ENCODE data around the gene SHMT2.

The SHMT2 gene

DNA sequence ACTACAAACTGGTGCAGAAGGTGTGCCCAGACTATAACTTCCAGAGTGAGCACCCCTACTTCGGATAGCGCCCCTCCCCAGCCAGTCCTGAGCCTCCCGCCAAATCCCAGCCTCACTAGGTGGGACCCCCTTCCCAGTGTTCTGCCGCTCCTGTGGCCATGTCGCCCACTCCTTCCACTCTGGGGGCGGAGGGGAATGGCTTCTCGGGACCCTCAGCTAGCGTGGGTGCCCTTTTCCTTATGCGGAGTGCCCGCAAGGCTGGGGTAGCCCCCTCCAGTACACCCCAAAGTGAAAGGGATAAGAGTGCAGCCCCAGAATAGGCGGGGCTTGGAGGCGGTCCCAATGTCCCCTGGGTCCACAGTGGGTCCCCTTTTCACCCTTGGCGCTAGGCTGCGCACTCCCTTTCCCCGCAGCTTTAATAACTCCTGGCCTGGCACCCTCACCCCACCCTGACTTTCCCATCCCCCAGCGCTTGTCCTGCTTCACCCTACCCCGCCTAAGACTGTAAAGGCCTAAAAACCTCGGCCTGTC is 3.8 kb upstream of the SHMT2 start:
- DNase-seq: no peak

DNA sequence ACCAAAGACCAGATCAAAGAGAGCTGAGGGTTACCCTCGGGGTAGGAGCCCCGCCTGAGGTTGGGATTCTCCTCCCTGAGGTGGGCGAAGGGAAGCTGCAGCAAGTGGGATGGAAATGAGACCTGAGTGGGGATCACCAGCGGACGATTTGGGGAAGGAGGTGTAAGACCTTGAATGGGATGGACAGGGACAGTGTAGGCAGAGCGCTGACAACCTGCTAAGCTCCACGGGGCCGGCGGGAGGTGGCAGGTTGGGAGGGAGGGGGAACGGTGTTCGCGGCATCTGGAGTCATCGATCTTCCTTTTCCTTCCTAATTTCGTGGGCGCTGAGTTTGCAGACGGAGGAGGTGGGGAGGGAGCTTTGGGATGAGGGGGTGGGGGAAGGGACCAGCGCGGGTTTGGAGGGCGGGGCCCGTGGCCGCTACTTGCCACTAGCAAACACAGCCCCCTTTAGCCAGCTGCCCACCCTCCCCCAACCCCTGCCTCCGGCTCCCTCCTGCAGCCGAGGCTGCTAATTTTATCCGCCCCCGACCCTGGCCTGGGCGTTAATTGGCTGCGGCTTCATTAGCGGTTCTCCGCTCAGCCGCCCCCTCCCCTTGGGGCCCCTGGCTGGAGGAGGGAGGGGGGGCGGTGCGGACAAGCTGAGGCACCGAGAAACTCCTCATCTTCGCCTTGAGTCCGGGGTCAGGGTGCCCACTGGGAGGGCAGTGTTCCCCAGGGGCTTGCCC is 2.8 kb upstream of the SHMT2 start:
- no peak for DNase-seq

GRCh38 chr12:57227315-57228115 is 2.0 kb upstream of the SHMT2 start:
- no peak for DNase-seq

DNA sequence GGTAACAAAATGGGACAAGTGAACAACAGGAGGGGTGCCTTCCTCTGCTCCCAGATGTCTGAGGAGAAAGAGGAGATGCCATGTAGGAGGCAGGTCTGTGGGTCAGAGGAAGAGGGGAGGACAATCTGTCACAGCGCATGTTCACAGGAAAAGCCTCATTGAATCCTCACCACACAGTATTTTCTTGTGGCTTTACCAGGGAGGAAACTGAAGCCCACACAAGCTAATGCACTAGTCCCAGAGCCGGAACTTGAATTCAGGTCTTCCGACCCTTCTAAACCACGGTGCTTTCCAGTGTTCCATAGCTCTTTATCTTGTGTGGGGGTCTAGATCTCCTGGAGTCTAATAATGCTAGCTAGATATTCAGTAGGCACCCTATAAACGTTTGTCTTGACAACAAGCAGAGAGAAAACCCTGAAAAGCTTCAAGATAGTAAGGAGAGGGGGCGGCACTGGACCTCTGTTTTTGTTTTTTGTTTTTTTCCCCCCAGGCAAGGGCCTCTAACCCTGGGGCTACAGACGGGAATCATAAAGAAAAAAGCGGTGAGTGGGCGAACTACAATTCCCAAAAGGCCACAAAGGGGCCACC is 371 bp upstream of the SHMT2 start:
- no peak for DNase-seq

GRCh38 chr12:57230381-57231155 is 1.1 kb downstream of the SHMT2 start:
- no peak for DNase-seq

- DNase-seq: no peak
These were observed 1.9 kb downstream of the SHMT2 start for GRCh38 chr12:57231276-57232021.

DNA sequence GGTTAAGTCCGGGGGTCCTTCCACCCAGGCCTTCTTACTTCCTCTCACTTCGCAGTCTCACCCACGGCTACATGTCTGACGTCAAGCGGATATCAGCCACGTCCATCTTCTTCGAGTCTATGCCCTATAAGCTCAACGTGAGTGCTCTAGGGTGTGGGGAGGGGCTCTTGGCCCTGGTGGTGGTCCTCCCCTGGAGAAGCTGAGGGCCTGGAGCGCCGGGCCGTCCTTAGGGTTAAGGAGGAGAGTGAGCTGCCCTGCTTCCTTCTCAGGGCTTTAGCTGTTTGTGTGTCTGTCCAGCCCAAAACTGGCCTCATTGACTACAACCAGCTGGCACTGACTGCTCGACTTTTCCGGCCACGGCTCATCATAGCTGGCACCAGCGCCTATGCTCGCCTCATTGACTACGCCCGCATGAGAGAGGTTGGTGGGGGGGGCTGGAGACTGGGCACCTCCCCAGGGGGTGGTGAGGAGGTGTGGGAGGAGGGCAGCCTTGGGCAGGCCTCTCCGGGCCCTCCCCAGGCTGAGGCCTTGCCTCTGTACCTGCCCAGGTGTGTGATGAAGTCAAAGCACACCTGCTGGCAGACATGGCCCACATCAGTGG is 2.7 kb downstream of the SHMT2 start:
- DNase-seq: no peak

- no peak for DNase-seq
These were observed 4.1 kb downstream of the SHMT2 start for GRCh38 chr12:57233357-57234232.

DNA sequence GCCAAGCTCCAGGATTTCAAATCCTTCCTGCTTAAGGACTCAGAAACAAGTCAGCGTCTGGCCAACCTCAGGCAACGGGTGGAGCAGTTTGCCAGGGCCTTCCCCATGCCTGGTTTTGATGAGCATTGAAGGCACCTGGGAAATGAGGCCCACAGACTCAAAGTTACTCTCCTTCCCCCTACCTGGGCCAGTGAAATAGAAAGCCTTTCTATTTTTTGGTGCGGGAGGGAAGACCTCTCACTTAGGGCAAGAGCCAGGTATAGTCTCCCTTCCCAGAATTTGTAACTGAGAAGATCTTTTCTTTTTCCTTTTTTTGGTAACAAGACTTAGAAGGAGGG is 4.7 kb downstream of the SHMT2 start:
- DNase-seq: no peak

DNA sequence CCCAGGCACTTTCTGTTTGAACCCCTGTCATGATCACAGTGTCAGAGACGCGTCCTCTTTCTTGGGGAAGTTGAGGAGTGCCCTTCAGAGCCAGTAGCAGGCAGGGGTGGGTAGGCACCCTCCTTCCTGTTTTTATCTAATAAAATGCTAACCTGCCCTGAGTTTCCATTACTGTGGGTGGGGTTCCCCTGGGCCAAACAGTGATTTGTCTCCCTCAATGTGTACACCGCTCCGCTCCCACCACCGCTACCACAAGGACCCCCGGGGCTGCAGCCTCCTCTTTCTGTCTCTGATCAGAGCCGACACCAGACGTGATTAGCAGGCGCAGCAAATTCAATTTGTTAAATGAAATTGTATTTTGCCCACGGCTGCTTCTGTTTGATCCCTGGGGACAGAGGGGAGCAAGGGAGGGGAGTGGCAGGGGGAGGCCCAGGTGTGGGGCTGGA is 5.1 kb downstream of the SHMT2 start:
- no peak for DNase-seq

GRCh38 chr12:57235017-57235727 is 5.7 kb downstream of the SHMT2 start:
- peak in 1 of 51 donors; percentile 29 for DNase-seq

- DNase-seq: no peak
These were observed 6.2 kb downstream of the SHMT2 start for GRCh38 chr12:57235728-57236131.

- DNase-seq: no peak
These were observed 6.9 kb downstream of the SHMT2 start for GRCh38 chr12:57236201-57236924.

GRCh38 chr12:57236925-57237595 is 7.5 kb downstream of the SHMT2 start:
- no peak for DNase-seq

GRCh38 chr12:57237596-57237931 is 8.1 kb downstream of the SHMT2 start:
- DNase-seq: no peak

- DNase-seq: peak in 1 of 51 donors; percentile 32
These were observed 8.7 kb downstream of the SHMT2 start for GRCh38 chr12:57237932-57238853.
